ENCODE measurements around the gene APOA5. TPM values are rescaled to one million over a fixed set of nuclear protein-coding genes. Genes with fewer than 3 reads are reported as not detected.
"Not testable (repeated sequence)": the region's sequence is repeated elsewhere in the genome, so short reads cannot be mapped to it uniquely, and the experiment has no call there.

Gene APOA5
- total RNA-seq, 2 donors from 2014 or later: not detected

- Mint-ChIP-seq H3K27me3 (no peaks in the 10 kb centered on the region), H3K9me3 (no peaks in the 10 kb centered on the region), H3K36me3 (peaks cover 48% of the 10 kb centered on the region), H3K4me3 (peak overlapping the region; percentile 92), H3K27ac (peak overlapping the region; percentile 94 to 97), H3K4me1 (ENCODE audit: low read depth in 2 of 2) (peaks cover 47 to 65% of the 10 kb centered on the region in 2 donors)
- no peak for ATAC-seq
- DNase-seq (ENCODE audit: low spot score): no peak
Measured at GRCh38 chr11:116786966-116787365, 4.7 kb downstream of the APOA5 start.

DNA sequence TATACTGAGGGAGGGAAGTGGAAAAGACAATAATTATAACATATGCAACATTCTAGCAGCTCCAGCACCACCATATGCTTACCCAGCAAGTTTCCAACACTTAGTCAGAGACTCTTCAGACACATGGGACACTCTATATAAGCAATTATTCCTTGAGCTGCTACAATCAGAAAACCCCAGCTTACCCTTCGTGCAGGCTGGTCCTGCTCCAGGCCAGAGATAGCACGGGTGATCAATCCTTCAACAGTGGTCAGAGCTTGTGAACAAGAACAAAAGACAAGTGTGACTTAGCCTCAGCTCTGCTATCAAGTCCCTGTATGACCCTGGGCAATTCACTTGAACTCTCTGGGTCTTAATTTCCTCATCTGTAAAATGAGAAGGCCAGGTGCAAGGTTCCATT lies 5.4 kb downstream of the APOA5 start:
- peak overlapping the region; percentile 92 for H3K4me3 Mint-ChIP-seq
- H3K27me3 Mint-ChIP-seq: no peaks in the 10 kb centered on the region
- H3K9me3 Mint-ChIP-seq: no peaks in the 10 kb centered on the region
- ATAC-seq: no peak
- H3K27ac Mint-ChIP-seq: peak overlapping the region; percentile 94 to 97
- DNase-seq (ENCODE audit: low spot score): no peak
- peaks cover 47 to 69% of the 10 kb centered on the region in 2 donors for H3K4me1 Mint-ChIP-seq (ENCODE audit: low read depth in 2 of 2)
- H3K36me3 Mint-ChIP-seq: peaks cover 53% of the 10 kb centered on the region

GRCh38 chr11:116782728-116783127 lies 9.0 kb downstream of the APOA5 start:
- Mint-ChIP-seq H3K27ac (peak overlapping the region; percentile 67 to 85), H3K9me3 (no peaks in the 10 kb centered on the region), H3K4me3 (peak overlapping the region; percentile 51), H3K27me3 (no peaks in the 10 kb centered on the region), H3K36me3 (peaks cover 78% of the 10 kb centered on the region), H3K4me1 (ENCODE audit: low read depth in 2 of 2) (peaks cover 48 to 83% of the 10 kb centered on the region in 2 donors)
- DNase-seq (ENCODE audit: low spot score): no peak
- ATAC-seq: peak; percentile 64 to 85

DNA sequence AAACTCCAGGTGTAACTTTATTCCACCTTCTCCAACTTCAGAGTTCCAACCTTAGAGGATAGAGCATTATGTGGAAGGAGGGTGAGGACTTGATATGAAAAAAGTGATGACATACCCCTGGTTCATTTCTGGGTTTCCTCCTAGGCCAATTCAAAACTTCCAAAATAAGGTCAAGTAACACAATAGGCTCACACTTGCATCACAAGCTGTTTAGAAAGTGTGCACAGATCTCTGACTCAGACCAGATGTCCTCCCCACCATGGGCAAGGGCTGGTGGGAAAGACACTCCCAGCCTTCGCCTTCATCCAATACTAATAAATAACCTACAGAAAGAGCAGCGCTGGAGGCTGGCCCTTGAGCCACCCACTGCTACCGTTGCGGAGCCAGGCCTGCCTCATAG lies 13.1 kb downstream of the APOA5 start:
- peak overlapping the region; percentile 56 to 76 for H3K27ac Mint-ChIP-seq
- no peaks in the 10 kb centered on the region for H3K27me3 Mint-ChIP-seq
- peak overlapping the region; percentile 51 for H3K4me3 Mint-ChIP-seq
- H3K4me1 Mint-ChIP-seq (ENCODE audit: low read depth in 2 of 2): peaks cover 34 to 78% of the 10 kb centered on the region in 2 donors
- no peaks in the 10 kb centered on the region for H3K9me3 Mint-ChIP-seq
- DNase-seq (ENCODE audit: low spot score) (no peak), ATAC-seq (peak in 1 of 2 donors; percentile 25)
- peaks cover 65% of the 10 kb centered on the region for H3K36me3 Mint-ChIP-seq

- no peak overlapping the region for H3K4me3 Mint-ChIP-seq
- H3K27ac Mint-ChIP-seq: peak overlapping the region; percentile 42 to 49
- no peak for DNase-seq (ENCODE audit: low spot score)
- peaks cover 50% of the 10 kb centered on the region for H3K36me3 Mint-ChIP-seq
- no peaks in the 10 kb centered on the region for H3K27me3 Mint-ChIP-seq
- peaks cover 31 to 73% of the 10 kb centered on the region in 2 donors for H3K4me1 Mint-ChIP-seq (ENCODE audit: low read depth in 2 of 2)
- ATAC-seq: no peak
- H3K9me3 Mint-ChIP-seq: no peaks in the 10 kb centered on the region
Measured at GRCh38 chr11:116777056-116777455, 14.6 kb downstream of the APOA5 start.

DNA sequence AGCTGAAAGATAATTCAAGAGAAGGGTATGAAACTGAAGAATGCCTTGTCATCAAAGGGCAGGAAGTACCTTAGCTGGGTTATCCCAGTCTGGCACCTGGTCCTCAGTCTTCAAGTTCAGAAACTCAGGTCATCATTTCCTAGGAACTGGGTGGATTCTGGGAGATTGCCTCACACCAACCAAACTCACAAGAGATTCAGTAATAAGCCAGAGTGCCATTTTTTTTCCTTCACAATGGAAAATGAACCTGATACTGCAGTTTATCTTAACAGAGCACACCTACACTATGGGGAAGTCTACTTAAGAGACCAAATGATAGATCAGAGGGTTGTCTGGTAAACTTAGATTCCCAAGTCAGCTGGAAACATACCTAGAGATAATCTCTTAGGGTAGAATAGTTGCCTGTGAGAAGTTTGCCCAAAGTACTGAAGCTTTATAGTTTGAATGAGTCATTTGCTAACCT lies 15.1 kb downstream of the APOA5 start:
- Mint-ChIP-seq H3K9me3 (no peaks in the 10 kb centered on the region), H3K4me1 (ENCODE audit: low read depth in 2 of 2) (peaks cover 36 to 75% of the 10 kb centered on the region in 2 donors), H3K4me3 (no peak overlapping the region), H3K36me3 (peaks cover 47% of the 10 kb centered on the region), H3K27ac (peak overlapping the region; percentile 42 to 49), H3K27me3 (no peaks in the 10 kb centered on the region)
- DNase-seq (ENCODE audit: low spot score) (no peak), ATAC-seq (no peak)

DNA sequence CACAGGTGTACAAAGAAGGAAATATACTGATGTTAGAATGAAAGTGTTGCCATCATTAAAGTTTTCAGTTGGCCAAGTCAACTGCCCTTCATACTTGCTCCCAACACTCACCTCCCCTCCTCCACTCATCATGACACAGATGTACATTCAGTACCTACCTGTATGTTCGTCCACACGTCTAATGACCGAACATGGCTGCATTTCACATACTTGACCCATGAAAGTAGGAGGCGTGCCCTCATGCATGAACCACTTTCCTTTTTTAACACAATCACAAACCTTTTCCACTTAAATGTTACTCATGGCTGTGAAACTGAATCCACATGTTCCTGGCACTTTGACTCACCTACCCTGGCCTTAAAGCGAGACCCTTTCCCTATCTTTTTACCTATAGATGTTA lies 15.7 kb downstream of the APOA5 start:
- peaks cover 40 to 75% of the 10 kb centered on the region in 2 donors for H3K4me1 Mint-ChIP-seq (ENCODE audit: low read depth in 2 of 2)
- ATAC-seq (no peak), DNase-seq (ENCODE audit: low spot score) (no peak)
- peak overlapping the region; percentile 42 to 49 for H3K27ac Mint-ChIP-seq
- no peaks in the 10 kb centered on the region for H3K9me3 Mint-ChIP-seq
- H3K27me3 Mint-ChIP-seq: no peaks in the 10 kb centered on the region
- H3K4me3 Mint-ChIP-seq: no peak overlapping the region
- H3K36me3 Mint-ChIP-seq: peaks cover 41% of the 10 kb centered on the region

DNA sequence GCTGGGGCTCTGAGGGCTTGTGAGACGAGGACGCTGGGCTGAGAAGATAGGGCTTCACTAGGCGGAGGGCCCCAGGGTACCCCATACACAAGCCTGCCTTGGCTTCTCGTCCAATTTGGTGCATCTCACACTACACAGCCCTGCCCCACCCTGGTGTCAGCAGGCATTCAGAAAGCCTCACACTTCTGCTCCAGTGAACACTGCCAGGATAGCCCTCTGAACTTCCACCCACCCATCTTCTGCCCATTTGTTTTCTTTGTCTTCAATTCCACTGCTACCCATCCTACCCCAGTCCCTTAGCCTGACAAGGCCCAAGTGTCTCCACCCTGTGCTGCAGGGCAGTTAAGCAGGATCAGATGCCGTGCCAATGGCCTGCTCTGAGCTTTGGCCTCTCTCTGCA lies 17.0 kb downstream of the APOA5 start:
- Mint-ChIP-seq H3K27me3 (no peaks in the 10 kb centered on the region), H3K36me3 (peaks cover 34% of the 10 kb centered on the region), H3K4me3 (peak overlapping the region; percentile 70), H3K4me1 (ENCODE audit: low read depth in 2 of 2) (peaks cover 38 to 71% of the 10 kb centered on the region in 2 donors), H3K27ac (peak overlapping the region in 1 of 2 donors; percentile 69), H3K9me3 (no peaks in the 10 kb centered on the region)
- ATAC-seq (no peak), DNase-seq (ENCODE audit: low spot score) (no peak)

- peak overlapping the region; percentile 89 to 94 for H3K27ac Mint-ChIP-seq
- peaks cover 30 to 59% of the 10 kb centered on the region in 2 donors for H3K4me1 Mint-ChIP-seq (ENCODE audit: low read depth in 2 of 2)
- H3K36me3 Mint-ChIP-seq: peaks cover 28% of the 10 kb centered on the region
- DNase-seq (ENCODE audit: low spot score) (no peak), ATAC-seq (peak; percentile 53 to 57)
- H3K9me3 Mint-ChIP-seq: no peaks in the 10 kb centered on the region
- H3K4me3 Mint-ChIP-seq: peak overlapping the region; percentile 97
- no peaks in the 10 kb centered on the region for H3K27me3 Mint-ChIP-seq
Measured at GRCh38 chr11:116773203-116774097, 18.2 kb downstream of the APOA5 start.

DNA sequence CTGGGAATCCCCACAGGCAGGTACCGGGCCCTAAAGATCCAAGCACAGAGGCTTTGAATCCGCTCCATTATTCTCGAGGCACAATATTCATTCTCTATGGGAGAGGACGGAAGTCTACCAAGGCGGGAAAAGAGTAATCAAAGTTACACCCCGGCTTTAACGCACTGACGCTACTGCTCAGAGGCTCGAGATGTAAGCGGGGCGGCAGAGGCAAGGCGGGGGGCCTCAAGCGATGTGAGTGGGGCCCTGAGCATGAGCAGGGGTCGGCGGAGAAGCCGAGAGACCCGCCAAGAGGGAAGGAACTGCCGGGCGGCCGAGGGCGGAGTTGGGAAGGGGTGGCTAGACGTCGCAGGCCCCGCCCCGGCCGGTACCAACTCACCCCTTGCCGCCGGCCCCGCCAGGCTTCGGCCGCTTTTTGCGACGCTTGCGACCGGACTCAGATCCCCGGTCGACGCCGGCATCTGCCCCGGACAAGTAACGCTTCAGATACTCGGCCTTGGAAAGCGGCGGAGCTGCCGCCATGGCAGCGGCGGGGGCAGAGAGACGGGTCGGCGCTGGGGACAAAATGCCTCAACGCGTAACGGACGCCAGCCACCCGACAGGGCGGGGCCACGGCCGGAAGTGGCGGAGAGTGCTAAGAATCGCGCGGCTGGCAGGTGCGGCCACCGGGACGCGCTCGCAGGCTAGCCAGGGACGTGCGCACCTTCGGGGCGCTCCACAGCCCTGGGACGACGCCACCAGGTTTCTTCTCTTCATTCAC lies 19.1 kb downstream of the APOA5 start, which contains the start of gene BUD13:
Gene BUD13 (minus strand): TSS at position 545 of the 760 bp plus-strand sequence. CDS start 23 bp downstream, at position 522.
- H3K4me1 Mint-ChIP-seq (ENCODE audit: low read depth in 2 of 2): peaks cover 29 to 51% of the 10 kb centered on the region in 2 donors
- DNase-seq (ENCODE audit: low spot score) (peak; percentile 96), ATAC-seq (peak; percentile 95 to 96)
- peak within 1 kb of the TSS; percentile 89 to 94 for H3K27ac Mint-ChIP-seq
- no peaks in the 10 kb centered on the region for H3K9me3 Mint-ChIP-seq
- peaks cover 19% of the 10 kb centered on the region for H3K36me3 Mint-ChIP-seq
- peak within 1 kb of the TSS; percentile 97 for H3K4me3 Mint-ChIP-seq
- H3K27me3 Mint-ChIP-seq: no peaks in the 10 kb centered on the region

DNA sequence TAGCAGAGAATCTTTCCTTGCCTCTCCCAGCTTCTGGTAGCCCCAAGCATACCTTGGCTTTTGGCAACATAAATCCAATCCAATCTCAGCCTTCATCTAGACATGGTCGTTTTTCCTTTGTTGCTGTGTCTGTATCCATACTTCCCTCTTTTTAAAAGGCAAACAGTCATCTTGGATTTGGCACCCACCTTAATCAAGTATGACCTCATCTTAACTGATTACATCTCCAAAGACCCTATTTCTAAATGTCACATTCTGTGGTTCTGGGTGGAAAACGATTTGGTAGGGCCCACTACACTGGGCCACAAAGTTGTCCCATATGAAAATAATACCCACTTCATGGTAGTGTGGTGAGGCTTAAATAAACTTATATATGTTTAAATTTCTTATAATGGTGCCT lies 19.7 kb downstream of the APOA5 start:
- Mint-ChIP-seq H3K36me3 (peaks cover 17% of the 10 kb centered on the region), H3K4me3 (peak overlapping the region; percentile 97), H3K27me3 (no peaks in the 10 kb centered on the region), H3K9me3 (no peaks in the 10 kb centered on the region), H3K4me1 (ENCODE audit: low read depth in 2 of 2) (peaks cover 29 to 49% of the 10 kb centered on the region in 2 donors), H3K27ac (peak overlapping the region; percentile 89 to 94)
- ATAC-seq: no peak
- DNase-seq (ENCODE audit: low spot score): no peak

DNA sequence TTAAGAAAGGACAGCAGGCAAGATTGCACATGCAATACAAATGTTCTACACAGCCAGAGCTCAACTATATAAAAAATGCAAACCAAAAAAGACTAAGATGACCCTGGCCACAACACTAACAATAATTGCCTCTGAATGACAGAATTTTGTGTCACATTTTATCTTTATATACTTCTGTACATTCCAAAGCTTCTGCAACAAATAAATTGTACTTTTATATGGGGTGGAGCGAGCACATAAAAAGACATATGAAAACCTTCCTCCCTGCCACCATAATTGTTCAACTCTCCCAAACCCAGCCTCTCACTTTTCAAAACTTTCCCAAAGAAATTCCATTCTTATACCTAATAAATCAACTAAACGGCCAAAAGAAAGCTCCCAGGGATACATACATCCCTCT lies 29.5 kb downstream of the APOA5 start:
- Mint-ChIP-seq H3K9me3 (no peaks in the 10 kb centered on the region), H3K27ac (no peak overlapping the region), H3K36me3 (peaks cover 44% of the 10 kb centered on the region), H3K4me1 (ENCODE audit: low read depth in 2 of 2) (peaks cover 2 to 15% of the 10 kb centered on the region in 2 donors), H3K27me3 (no peaks in the 10 kb centered on the region), H3K4me3 (no peak overlapping the region)
- ATAC-seq: no peak
- no peak for DNase-seq (ENCODE audit: low spot score)

GRCh38 chr11:116756044-116756443 lies 35.6 kb downstream of the APOA5 start:
- not testable (repeated sequence) for DNase-seq (ENCODE audit: low spot score); H3K27me3 Mint-ChIP-seq; H3K9me3 Mint-ChIP-seq; H3K4me3 Mint-ChIP-seq; ATAC-seq; H3K27ac Mint-ChIP-seq; H3K4me1 Mint-ChIP-seq (ENCODE audit: low read depth in 2 of 2)
- peaks cover 47% of the 10 kb centered on the region for H3K36me3 Mint-ChIP-seq

All from natural killer cell treated with Interleukin-12 subunit alpha and Interleukin-12 subunit beta and Interleukin-15 and Interleukin-18, amount 100 ng/mL, for 72 hours (primary cell).